NCI-H1105 treated with DMSO at 0.1 percent for 48 hours (cell line): ENCODE measurements around the gene SMARCAL1.
"Not testable (repeated sequence)": the region's sequence is repeated elsewhere in the genome, so short reads cannot be mapped to it uniquely, and the experiment has no call there.

ENCODE experiments used
- DNase-seq: peaks from one replicate; lab custom pipeline; 2025; lab: John Stamatoyannopoulos, UW

The SMARCAL1 gene

GRCh38 chr2:216412022-216412999 is at the start of gene SMARCAL1:
TSS of gene SMARCAL1 (plus strand) at chr2:216412484. CDS start at chr2:216414705, 2,221 bp downstream.
- peak; percentile 98 for DNase-seq

- DNase-seq, result peak; percentile 79
These were observed 49.6 kb upstream of the SMARCAL1 start for GRCh38 chr2:216362730-216363129.

GRCh38 chr2:216363221-216363620 is 49.1 kb upstream of the SMARCAL1 start:
- peak; percentile 35 for DNase-seq

GRCh38 chr2:216365518-216365917 is 46.8 kb upstream of the SMARCAL1 start:
- no peak for DNase-seq

GRCh38 chr2:216366777-216367471 is 45.4 kb upstream of the SMARCAL1 start:
- no peak for DNase-seq

GRCh38 chr2:216369821-216370220 is 42.5 kb upstream of the SMARCAL1 start:
- no peak for DNase-seq

- peak; percentile 21 for DNase-seq
These were observed 41.1 kb upstream of the SMARCAL1 start for GRCh38 chr2:216370961-216371712.

GRCh38 chr2:216371721-216372702 is 40.3 kb upstream of the SMARCAL1 start, which contains the start of gene MARCHF4:
TSS of gene MARCHF4 (minus strand) at chr2:216372483. CDS start at chr2:216370260, 2,223 bp downstream.
- DNase-seq, result peak; percentile 82

GRCh38 chr2:216372761-216373291 is 39.5 kb upstream of the SMARCAL1 start:
- no peak for DNase-seq

- DNase-seq, result no peak
These were observed 38.4 kb upstream of the SMARCAL1 start for GRCh38 chr2:216373896-216374295.

- no peak for DNase-seq
These were observed 37.0 kb upstream of the SMARCAL1 start for GRCh38 chr2:216375286-216375685.

GRCh38 chr2:216379977-216380376 is 32.3 kb upstream of the SMARCAL1 start:
- DNase-seq, result no peak

- DNase-seq, result not testable (repeated sequence)
These were observed 27.9 kb upstream of the SMARCAL1 start for GRCh38 chr2:216384409-216384808.

- no peak for DNase-seq
These were observed 26.8 kb upstream of the SMARCAL1 start for GRCh38 chr2:216385478-216385877.

- DNase-seq, result no peak
These were observed 25.0 kb upstream of the SMARCAL1 start for GRCh38 chr2:216387262-216387661.

- DNase-seq, result no peak
These were observed 24.0 kb upstream of the SMARCAL1 start for GRCh38 chr2:216388046-216388884.

GRCh38 chr2:216389570-216389969 is 22.7 kb upstream of the SMARCAL1 start:
- DNase-seq, result no peak

- DNase-seq, result no peak
These were observed 20.9 kb upstream of the SMARCAL1 start for GRCh38 chr2:216391401-216391800.

GRCh38 chr2:216392018-216392562 is 20.2 kb upstream of the SMARCAL1 start:
- DNase-seq, result no peak
